H1 (cell line): ENCODE data around the gene TSPAN15.

ENCODE experiments used
- SRF ChIP-seq: IDR thresholded peaks from 2 replicates; pipeline ENCODE4 v1.6.1; 2011; ENCODE audit warnings: mild to moderate bottlenecking, low read depth, low read length, moderate library complexity
- TAF1 ChIP-seq: IDR thresholded peaks from 2 replicates; pipeline ENCODE4 v1.6.1; 2011; ENCODE audit warnings: mild to moderate bottlenecking, low read depth, low read length
- TEAD4 ChIP-seq: IDR thresholded peaks from 2 replicates; pipeline ENCODE4 v1.6.1; 2012; ENCODE audit warnings: low read depth, low read length, inconsistent platforms, mixed read lengths
- TF ChIP-seq, protein P1 (sequence below), 3 experiments: IDR thresholded peaks; 1 replicate in 2 of 3; 2 replicates in 1 of 3; pipeline versions ENCODE4 v1.5.1 to v1.6.1; 2011; ENCODE audit warnings: low read length in 3 of 3, mild to moderate bottlenecking in 3 of 3, inconsistent platforms in 2 of 3, low read depth in 1 of 3, moderate library complexity in 1 of 3; ENCODE audit not compliant: insufficient read depth in 1 of 3; ENCODE audit errors: control extremely low read depth in 1 of 3

DNA sequence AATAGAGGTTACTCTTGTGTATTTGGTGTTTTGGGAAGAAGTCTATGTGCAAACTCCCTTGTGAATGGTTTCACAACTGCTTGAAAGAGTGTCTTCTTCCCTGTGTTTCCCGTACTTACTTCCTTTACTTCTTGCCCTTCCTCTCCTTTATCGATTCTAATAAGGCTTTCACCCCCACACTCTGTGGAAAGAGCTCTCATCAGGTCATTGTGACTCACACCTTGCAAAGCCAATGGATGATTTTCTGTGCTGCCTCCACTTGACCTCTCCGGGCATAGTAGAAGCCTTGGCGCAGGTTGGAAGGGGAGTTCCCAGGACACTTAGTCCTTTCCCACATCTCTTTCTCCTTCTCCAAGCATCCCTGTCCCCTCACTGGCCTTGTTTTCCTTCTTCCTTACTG lies 6.2 kb upstream of the TSPAN15 start:
- no peak for TF ChIP-seq TAF1
- TF ChIP-seq, protein P1, sequence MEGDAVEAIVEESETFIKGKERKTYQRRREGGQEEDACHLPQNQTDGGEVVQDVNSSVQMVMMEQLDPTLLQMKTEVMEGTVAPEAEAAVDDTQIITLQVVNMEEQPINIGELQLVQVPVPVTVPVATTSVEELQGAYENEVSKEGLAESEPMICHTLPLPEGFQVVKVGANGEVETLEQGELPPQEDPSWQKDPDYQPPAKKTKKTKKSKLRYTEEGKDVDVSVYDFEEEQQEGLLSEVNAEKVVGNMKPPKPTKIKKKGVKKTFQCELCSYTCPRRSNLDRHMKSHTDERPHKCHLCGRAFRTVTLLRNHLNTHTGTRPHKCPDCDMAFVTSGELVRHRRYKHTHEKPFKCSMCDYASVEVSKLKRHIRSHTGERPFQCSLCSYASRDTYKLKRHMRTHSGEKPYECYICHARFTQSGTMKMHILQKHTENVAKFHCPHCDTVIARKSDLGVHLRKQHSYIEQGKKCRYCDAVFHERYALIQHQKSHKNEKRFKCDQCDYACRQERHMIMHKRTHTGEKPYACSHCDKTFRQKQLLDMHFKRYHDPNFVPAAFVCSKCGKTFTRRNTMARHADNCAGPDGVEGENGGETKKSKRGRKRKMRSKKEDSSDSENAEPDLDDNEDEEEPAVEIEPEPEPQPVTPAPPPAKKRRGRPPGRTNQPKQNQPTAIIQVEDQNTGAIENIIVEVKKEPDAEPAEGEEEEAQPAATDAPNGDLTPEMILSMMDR (IDR thresholded peaks at IDR 0.05; ENCODE audit: control extremely low read depth in 1 of 3, insufficient read depth in 1 of 3, low read depth in 1 of 3, low read length in 3 of 3): no peak
- TF ChIP-seq TEAD4: no peak
- no peak for TF ChIP-seq SRF
